HCT116 (cell line): ENCODE results near the gene SRRT. TPM values are rescaled to one million over a fixed set of nuclear protein-coding genes. Genes with fewer than 3 reads are reported as not detected.

ENCODE experiments used
- ATAC-seq: fragments of 200-7000 bp; cut with Tn5 transposase; 2 replicates; pipeline ENCODE4 v1.9.1; 2020; ENCODE audit warnings: mild to moderate bottlenecking, moderate library complexity
- BruUV-seq: library from RNA; stranded (reverse); fragments of 400-500 nt; replicated peaks from 2 replicates; lab custom pipeline; 2021; lab: Mats Ljungman, UMichigan
- CTCF ChIA-PET: fragments of 300-600 bp; sonication (Branson Sonifier 250); formaldehyde crosslinking; loops from one replicate; lab custom pipeline; 2021; ENCODE audit warnings: antibody characterized with exemption; lab: Charles Lee
- POLR2A ChIA-PET: fragments of 300-600, 350-600 bp; sonication (Branson Sonifier 250); formaldehyde crosslinking; loops from one replicate; lab custom pipeline; 2021; ENCODE audit warnings: antibody characterized with exemption; lab: Charles Lee
- RAD21 ChIA-PET, 2 experiments: fragments of 300-600 bp; sonication (Branson Sonifier 250); formaldehyde crosslinking; loops; one replicate each; lab custom pipeline; 2023; ENCODE audit warnings: low total read pairs in 2 of 2; ENCODE audit not compliant: uncharacterized antibody in 2 of 2, unreplicated experiment in 2 of 2, low non-redundant PET in 1 of 2; lab: Charles Lee
- DNase-seq: peaks from one replicate; pipeline ENCODE4 v3.0.0-alpha.2; 2010; ENCODE audit warnings: low read depth, low spot score
- H2AFZ ChIP-seq: fragments of 200-600 bp; shearing (Covaris generic), sonication (generic); 2 replicates; pipeline ENCODE4 v1.6.1; 2017; ENCODE audit warnings: low read depth, mixed run types, mixed read lengths, antibody characterized with exemption, low read length; ENCODE audit not compliant: poor library complexity, severe bottlenecking
- H3K27ac ChIP-seq: 2 replicates; pipeline ENCODE4 v1.5.1; 2012; ENCODE audit warnings: low read depth, low read length
- H3K27me3 ChIP-seq: fragments of 200-600 bp; sonication (generic); 2 replicates; pipeline ENCODE4 v1.6.1; 2016; ENCODE audit warnings: mixed run types, low read length, mixed read lengths; ENCODE audit not compliant: insufficient read depth
- H3K36me3 ChIP-seq, 2 experiments: fragments of 200-500 bp in 1 of 2; fragments of 200-600 bp in 1 of 2; sonication (Bioruptor generic) in 1 of 2; sonication (generic) in 1 of 2; 2 replicates each; pipeline versions ENCODE4 v1.5.1 to v1.6.1; 2014 to 2016; ENCODE audit warnings: low read length in 2 of 2, inconsistent platforms in 1 of 2, mixed read lengths in 1 of 2, mixed run types in 1 of 2; ENCODE audit not compliant: insufficient read depth in 2 of 2, control insufficient read depth in 1 of 2
- H3K4me1 ChIP-seq, 2 experiments: fragments of 200-600 bp in 1 of 2; sonication (generic) in 1 of 2; 2 replicates each; pipeline versions ENCODE4 v1.5.1 to v1.6.1; 2012 to 2017; ENCODE audit warnings: low read length in 2 of 2, inconsistent platforms in 1 of 2, mild to moderate bottlenecking in 1 of 2, mixed read lengths in 1 of 2, mixed run types in 1 of 2, moderate library complexity in 1 of 2; ENCODE audit not compliant: insufficient read depth in 2 of 2, control insufficient read depth in 1 of 2
- H3K4me2 ChIP-seq: fragments of 200-600 bp; sonication (generic); 2 replicates; pipeline ENCODE4 v1.6.1; 2017; ENCODE audit warnings: mixed run types, low read length, mixed read lengths
- H3K4me3 ChIP-seq, 2 experiments: fragments of 200-600 bp in 1 of 2; sonication (generic) in 1 of 2; replicated peaks in 1 of 2; 2 replicates each; pipeline ENCODE4 v1.5.1; 2011 to 2016; ENCODE audit warnings: low read length in 2 of 2, control low read depth in 1 of 2, low read depth in 1 of 2, mild to moderate bottlenecking in 1 of 2, mixed read lengths in 1 of 2, mixed run types in 1 of 2
- H3K79me2 ChIP-seq: fragments of 200-600 bp; sonication (generic); 2 replicates; pipeline ENCODE4 v1.6.1; 2017; ENCODE audit warnings: mild to moderate bottlenecking, mixed run types, low read length, moderate library complexity, mixed read lengths; ENCODE audit not compliant: insufficient read depth
- H3K9ac ChIP-seq: fragments of 200-600 bp; sonication (generic); 2 replicates; pipeline ENCODE4 v1.6.1; 2016; ENCODE audit warnings: low read length, mixed read lengths
- H3K9me2 ChIP-seq: fragments of 200-600 bp; sonication (generic), shearing (Covaris generic); 2 replicates; pipeline ENCODE4 v1.6.1; 2017; ENCODE audit warnings: mixed run types, mild to moderate bottlenecking, moderate library complexity; ENCODE audit not compliant: insufficient read depth
- H3K9me3 ChIP-seq, 2 experiments: fragments of 200-500 bp in 1 of 2; fragments of 200-600 bp in 1 of 2; sonication (Bioruptor generic) in 1 of 2; sonication (generic) in 1 of 2; 2 replicates each; pipeline ENCODE4 v1.6.1; 2014 to 2017; ENCODE audit warnings: low read length in 2 of 2, mixed read lengths in 2 of 2, inconsistent platforms in 1 of 2, low read depth in 1 of 2, mild to moderate bottlenecking in 1 of 2, mixed run types in 1 of 2, moderate library complexity in 1 of 2; ENCODE audit not compliant: control insufficient read depth in 1 of 2, insufficient read depth in 1 of 2
- H4K20me1 ChIP-seq: fragments of 200-600 bp; sonication (generic), shearing (Covaris generic); 2 replicates; pipeline ENCODE4 v1.6.1; 2017; ENCODE audit warnings: mixed run types, mild to moderate bottlenecking, moderate library complexity; ENCODE audit not compliant: insufficient read depth
- POLR2A ChIP-seq: IDR thresholded peaks from 2 replicates; pipeline ENCODE4 v1.7.0; 2011; ENCODE audit warnings: borderline replicate concordance; ENCODE audit not compliant: insufficient read depth, insufficient read length; ENCODE audit errors: extremely low read depth
- POLR2AphosphoS5 ChIP-seq: IDR thresholded peaks from 2 replicates; pipeline ENCODE4 v1.6.1; 2011; ENCODE audit warnings: mild to moderate bottlenecking, low read depth, low read length, moderate library complexity
- RAD21 ChIP-seq: IDR thresholded peaks from 2 replicates; pipeline ENCODE4 v1.6.1; 2012; ENCODE audit warnings: low read depth, mild to moderate bottlenecking
- SP1 ChIP-seq: IDR thresholded peaks from 2 replicates; pipeline ENCODE4 v1.6.1; 2012; ENCODE audit warnings: low read depth
- TCF7L2 ChIP-seq: IDR thresholded peaks from 2 replicates; pipeline ENCODE4 v1.7.0; 2011; ENCODE audit warnings: borderline replicate concordance, inconsistent platforms; ENCODE audit not compliant: insufficient read depth, insufficient read length; ENCODE audit errors: extremely low read depth
- ZFX ChIP-seq: fragments of 450-650 bp; IDR thresholded peaks from 2 replicates; pipeline ENCODE4 v1.6.1; 2017
- intact Hi-C: fragments of 100-400 bp; cut with micrococcal nuclease; formaldehyde crosslinking; loops from 2 replicates; pipeline ENCODE4 v1.10.0; 2022
- total RNA-seq: library from RNA; stranded (reverse); gene quantifications from one replicate; pipeline ENCODE4 v1.2.1, GENCODE V29; 2021; ENCODE audit not compliant: unreplicated experiment

SRRT gene
- total RNA-seq, 1 experiment from 2014 or later: 252 TPM

DNA sequence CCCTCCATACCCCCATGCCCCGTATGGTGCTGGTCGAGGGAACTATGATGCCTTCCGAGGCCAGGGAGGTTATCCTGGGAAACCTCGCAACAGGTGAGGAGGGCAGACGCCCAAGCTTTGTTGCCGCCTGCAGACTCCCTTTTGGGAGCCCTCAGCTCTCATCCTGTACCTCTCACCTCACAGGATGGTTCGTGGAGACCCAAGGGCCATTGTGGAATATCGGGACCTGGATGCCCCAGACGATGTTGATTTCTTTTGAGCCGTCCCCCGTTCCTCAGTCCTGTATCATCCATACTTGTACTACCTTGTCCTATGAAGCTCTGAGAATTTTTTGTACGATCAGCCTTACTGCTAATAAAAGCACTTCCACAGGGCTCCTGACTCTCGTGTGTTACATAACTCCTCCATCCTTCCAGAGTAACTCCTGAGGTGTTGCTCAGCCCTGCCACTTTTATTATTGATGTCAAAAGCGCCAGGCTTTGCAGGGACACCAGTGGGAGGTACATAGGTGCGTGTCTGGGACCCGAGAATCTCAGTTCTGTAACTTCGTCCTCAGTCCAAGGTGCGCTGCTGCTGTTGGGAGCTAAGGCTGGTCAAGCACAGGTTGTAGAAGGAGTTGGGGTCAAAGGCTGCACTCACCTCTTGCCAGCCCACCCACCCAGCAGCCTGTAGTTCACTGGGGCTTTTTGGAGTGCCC is 13.5 kb downstream of the SRRT start:
- H3K27me3 ChIP-seq: no peaks in the 10 kb centered on the region
- H3K9me3 ChIP-seq: no peaks in the 10 kb centered on the region
- ChIA-PET RAD21 (no interaction called here), CTCF (no interaction called here), POLR2A (interaction anchor here (2.7 kb wide), 1 partner anchor 13 kb away, joined by 31 read pairs; the partner anchor contains the start of gene SRRT)
- intact Hi-C loops: no loop called here
- peaks cover 32 to 55% of the 10 kb centered on the region in 2 experiments; a peak in 3 of 4 replicates for H3K36me3 ChIP-seq
- H3K4me1 ChIP-seq: peaks cover 8 to 45% of the 10 kb centered on the region in 2 experiments
- H3K9me2 ChIP-seq: no peaks in the 10 kb centered on the region
- ATAC-seq (no peak), DNase-seq (no peak)
- peak overlapping the region; percentile 97 for H3K9ac ChIP-seq
- H4K20me1 ChIP-seq: no peaks in the 10 kb centered on the region
- TF ChIP-seq TCF7L2: no peak
- H3K4me3 ChIP-seq: peak overlapping the region; percentile 68 to 83
- H3K27ac ChIP-seq: peak overlapping the region; percentile 78
- peaks cover 51% of the 10 kb centered on the region for H3K79me2 ChIP-seq
- peak overlapping the region; percentile 98 for H3K4me2 ChIP-seq
- H2AFZ ChIP-seq: no peak overlapping the region
- BruUV-seq: TSS peak; percentile 67

DNA sequence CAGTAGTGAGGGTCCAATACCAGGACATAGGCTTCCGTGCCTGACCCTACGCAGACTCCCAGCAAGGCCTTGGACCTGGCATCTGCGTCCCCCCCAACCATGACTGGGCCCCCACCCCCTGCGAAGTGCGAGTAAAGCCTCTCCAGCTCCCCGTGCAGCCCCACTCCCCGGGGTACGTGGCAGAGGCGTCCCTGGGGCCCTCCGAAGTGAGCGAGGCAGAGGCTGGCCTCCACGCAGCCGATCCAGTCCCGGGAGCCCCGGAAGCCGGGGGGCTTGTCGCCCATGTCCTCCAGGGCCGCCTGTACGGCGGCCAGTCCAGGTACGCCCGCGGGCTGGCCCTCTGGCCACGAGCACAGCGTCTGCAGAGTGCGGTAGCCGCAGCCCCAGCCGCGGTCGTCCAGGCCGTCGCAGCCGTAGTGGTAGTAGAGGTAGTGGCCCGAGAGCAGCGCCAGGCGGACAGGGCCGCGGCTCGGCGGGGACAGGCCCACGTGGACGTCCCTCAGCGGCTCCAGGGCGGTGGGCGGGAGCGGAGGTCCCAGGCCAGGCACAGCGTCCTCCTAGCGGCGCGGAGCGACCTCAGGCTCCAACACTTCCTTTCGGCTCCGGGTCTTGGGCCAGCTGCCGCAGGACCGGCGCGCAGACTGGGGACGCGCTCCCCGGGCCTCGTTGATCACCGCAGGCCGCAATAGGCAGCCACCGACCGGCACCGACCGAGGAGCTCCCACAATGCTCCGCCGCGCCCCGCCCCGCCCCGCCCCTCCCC is 14.3 kb downstream of the SRRT start, which contains the start of gene UFSP1:
Gene UFSP1, minus strand, starts transcription at position 728 of the 763 bp plus-strand sequence. Its CDS starts 444 bp downstream, at position 284.
- ATAC-seq (peak; percentile 59), DNase-seq (peak; percentile 21)
- ChIA-PET RAD21 (interaction anchor here (0.6 to 0.9 kb wide), 5 partner anchors 14 to 303 kb away, joined by 3 to 7 read pairs (median 4); partner anchors contain the start of genes EPHB4 (in 1 of the 2) and SRRT (in 1 of the 2)), POLR2A (interaction anchor here (0.5 to 2.7 kb wide), 15 partner anchors 11 to 328 kb away, joined by 3 to 31 read pairs (median 4); partner anchors contain the start of genes MOSPD3, PLOD3, POP7 and SLC12A9), CTCF (interaction anchor here (0.7 to 1.6 kb wide), 11 partner anchors 9 to 394 kb away, joined by 3 to 8 read pairs (median 4); partner anchors contain the start of genes POP7, SRRT and ZNHIT1)
- Histone ChIP-seq H3K4me2 (peak within 1 kb of the TSS; percentile 98), H3K9ac (peak within 1 kb of the TSS; percentile 97), H3K79me2 (peaks cover 44% of the 10 kb centered on the region), H2AFZ (no peak within 1 kb of the TSS), H3K4me3 (peak within 1 kb of the TSS; percentile 68 to 83), H3K9me3 (no peaks in the 10 kb centered on the region), H3K27ac (peak within 1 kb of the TSS; percentile 85), H3K9me2 (no peaks in the 10 kb centered on the region), H3K27me3 (no peaks in the 10 kb centered on the region), H4K20me1 (no peaks in the 10 kb centered on the region), H3K36me3 (peaks cover 31 to 48% of the 10 kb centered on the region in 2 experiments; a peak in 3 of 4 replicates), H3K4me1 (peaks cover 8 to 45% of the 10 kb centered on the region in 2 experiments)
- peak; percentile 99 for TF ChIP-seq ZFX
- TF ChIP-seq SP1: no peak
- TF ChIP-seq POLR2A: peak; percentile 46
- peak; percentile 77 for TF ChIP-seq POLR2AphosphoS5
- no peak for TF ChIP-seq RAD21
- BruUV-seq: no TSS peak
- intact Hi-C loops: no loop called here
